Panc1 (cell line): ENCODE results near the gene RHBDL1.

Experiments used
- CTCF ChIP-seq: fragments of 450-650 bp; IDR thresholded peaks from 2 replicates; pipeline ENCODE4 v1.5.1; 2017; ENCODE audit warnings: mild to moderate bottlenecking
- POLR2AphosphoS5 ChIP-seq: IDR thresholded peaks from 2 replicates; pipeline ENCODE4 v1.6.1; 2012; ENCODE audit warnings: mild to moderate bottlenecking, low read depth, low read length, moderate library complexity
- SIN3A ChIP-seq: IDR thresholded peaks from 2 replicates; pipeline ENCODE4 v1.6.1; 2012; ENCODE audit warnings: low read depth, mild to moderate bottlenecking, low read length, moderate library complexity, borderline replicate concordance; ENCODE audit not compliant: insufficient read depth

GRCh38 chr16:706189-707061 lies 31.0 kb downstream of the RHBDL1 start:
- no peak for TF ChIP-seq CTCF
- TF ChIP-seq SIN3A: no peak
- TF ChIP-seq POLR2AphosphoS5: no peak
